GM18867 (cell line): Measurements from ENCODE around the gene KLC1.
"Not testable (repeated sequence)": the region's sequence is repeated elsewhere in the genome, so short reads cannot be mapped to it uniquely, and the experiment has no call there.

Experiments
- ATAC-seq: cut with Tn5 transposase; IDR thresholded peaks from one replicate; pipeline ENCODE4 v1.9.1; 2021; ENCODE audit warnings: mild to moderate bottlenecking, moderate library complexity; ENCODE audit not compliant: unreplicated experiment

Gene KLC1

DNA sequence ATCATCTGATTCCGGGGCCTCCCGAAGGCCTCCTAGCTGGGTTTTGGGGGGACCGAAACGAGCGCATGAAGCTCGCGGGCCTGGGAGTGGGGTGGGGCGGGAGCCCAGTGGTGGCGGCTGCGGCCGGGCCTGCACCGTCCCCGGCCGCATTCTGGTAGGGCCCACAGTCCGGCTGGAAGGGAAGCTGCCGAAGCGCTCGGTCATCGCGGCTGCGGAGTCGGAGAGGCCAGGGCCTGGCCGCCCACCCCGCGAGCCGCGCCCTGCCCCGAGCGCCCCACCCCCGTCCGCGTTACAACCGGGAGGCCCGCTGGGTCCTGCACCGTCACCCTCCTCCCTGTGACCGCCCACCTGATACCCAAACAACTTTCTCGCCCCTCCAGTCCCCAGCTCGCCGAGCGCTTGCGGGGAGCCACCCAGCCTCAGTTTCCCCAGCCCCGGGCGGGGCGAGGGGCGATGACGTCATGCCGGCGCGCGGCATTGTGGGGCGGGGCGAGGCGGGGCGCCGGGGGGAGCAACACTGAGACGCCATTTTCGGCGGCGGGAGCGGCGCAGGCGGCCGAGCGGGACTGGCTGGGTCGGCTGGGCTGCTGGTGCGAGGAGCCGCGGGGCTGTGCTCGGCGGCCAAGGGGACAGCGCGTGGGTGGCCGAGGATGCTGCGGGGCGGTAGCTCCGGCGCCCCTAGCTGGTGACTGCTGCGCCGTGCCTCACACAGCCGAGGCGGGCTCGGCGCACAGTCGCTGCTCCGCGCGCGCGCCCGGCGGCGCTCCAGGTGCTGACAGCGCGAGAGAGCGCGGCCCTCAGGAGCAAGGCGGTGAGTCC, at the start of gene KLC1:
TSS of gene KLC1 (plus strand) at position 528 of the 819 bp plus-strand sequence. CDS start 25,354 bp downstream, outside the sequence.
- peak; percentile 65 for ATAC-seq

DNA sequence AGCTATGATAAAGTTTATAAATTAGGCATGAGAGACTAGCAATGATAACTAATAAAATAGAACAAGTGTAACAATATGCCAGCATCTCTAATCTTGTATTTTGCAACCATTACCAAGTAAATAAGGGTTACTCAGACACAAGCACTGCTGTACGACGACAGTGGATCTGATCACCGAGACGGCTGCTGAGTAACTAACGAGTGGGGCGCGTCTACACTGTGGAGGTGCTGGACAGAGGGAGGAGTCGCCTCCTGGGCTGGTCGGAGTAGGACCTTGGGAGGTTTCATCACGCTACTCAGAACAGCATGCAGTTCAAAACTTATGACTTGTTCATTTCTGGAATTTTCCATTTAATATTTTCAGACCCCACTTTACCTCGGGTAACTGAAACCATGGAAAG, 47.8 kb upstream of the KLC1 start:
- ATAC-seq = no peak

DNA sequence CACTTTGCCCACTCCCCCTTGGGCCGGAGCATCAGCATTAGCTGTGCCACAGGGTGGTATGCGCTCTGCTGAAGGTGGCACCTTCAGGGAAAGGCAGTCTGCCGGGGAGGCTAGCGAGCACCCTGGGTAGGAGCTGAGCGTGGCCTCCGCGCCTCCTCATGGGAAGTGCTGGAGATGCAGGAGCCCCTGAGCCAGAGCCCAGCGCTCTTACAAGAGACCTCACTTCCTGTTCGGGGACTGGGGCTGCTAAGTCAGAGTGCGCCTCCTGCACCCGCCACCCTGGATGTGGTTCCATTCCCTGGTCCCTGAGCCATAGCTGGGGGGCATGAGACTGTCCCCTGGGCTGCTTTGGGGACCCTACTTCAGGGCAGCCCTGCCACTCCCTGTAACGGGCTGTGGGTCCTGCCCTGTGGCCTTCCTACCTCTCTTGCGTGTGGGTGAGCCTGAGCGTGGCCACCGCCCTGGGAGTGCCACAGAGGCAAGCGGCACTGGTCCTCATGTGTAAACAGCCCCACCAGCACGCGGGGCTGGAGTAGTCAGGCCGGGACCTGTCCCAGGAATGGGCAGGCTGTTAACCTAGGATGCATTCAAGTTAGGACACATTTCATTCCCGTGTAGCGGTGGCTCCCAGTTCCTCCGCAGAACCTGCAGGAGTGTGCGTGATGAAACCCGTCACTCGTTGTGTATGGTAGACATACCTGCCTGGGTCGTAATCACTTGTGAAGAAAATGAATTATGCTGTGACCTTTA, 46.9 kb upstream of the KLC1 start:
- ATAC-seq = no peak

DNA sequence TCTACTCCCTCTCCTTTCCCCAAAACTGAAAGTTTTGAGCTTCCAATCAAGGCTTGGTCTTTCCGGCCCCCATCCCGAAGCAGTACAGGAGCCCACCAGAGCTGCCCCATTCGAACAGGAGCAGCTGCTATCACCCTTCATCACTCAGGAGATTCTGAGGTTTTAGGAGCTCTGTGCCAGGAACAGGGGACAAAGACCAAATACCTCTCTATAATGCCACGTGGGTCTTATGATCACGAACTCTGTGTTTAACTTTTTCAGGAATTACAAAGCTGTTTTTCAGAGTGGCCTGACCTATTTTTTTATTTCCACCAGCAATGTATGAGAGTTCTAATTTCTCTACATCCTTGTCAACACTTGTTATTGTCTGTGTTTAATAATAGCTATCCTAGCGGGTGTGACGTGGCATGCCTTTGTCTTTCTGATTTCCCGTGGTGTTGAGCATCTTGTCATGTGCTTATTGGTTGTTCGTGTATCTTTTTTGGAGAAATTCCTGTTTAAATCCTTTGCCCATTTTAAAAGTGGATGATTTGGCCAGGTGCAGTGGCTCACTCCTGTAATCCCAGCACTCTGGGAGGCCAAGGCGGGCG, 44.6 kb upstream of the KLC1 start:
- ATAC-seq = no peak

DNA sequence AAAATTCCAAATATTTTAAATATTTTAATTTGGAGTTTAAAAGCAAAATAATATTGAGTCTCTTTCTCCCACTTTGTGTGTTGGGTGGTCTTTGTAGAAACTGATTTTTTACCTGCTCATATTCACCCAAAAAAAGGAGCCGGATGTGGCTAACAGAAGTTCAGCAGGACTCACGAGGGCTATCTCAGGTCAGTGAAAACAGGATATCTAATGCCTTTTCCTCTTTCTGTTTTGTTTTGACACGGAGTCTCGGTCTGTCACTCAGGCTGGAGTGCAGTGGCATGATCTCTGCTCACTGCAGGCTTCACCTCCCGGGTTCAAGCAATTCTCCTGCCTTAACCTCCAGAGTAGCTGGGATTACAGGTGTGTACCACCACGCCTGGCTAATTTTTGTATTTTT, 35.4 kb upstream of the KLC1 start:
- ATAC-seq = peak; percentile 88

DNA sequence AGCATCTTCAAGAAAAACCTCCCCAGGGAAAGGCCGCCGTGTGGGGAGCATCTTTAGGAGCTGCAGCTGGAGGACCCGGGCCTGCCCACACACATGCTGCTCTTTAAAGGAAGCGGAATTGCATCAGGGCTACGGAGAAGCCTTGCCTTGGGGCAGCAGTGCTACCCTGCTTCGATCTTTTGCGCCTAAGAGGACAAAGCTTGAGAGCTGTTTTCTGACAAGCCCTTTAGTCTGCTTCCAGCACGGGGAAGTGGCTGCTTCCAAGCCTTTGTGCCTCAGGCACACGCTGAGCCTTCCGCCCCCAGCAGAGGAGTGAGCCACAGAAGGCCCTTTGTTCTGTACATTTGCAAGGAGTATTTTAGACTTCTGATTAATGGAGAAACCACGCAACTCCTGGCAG, 34.7 kb upstream of the KLC1 start:
- ATAC-seq = no peak

DNA sequence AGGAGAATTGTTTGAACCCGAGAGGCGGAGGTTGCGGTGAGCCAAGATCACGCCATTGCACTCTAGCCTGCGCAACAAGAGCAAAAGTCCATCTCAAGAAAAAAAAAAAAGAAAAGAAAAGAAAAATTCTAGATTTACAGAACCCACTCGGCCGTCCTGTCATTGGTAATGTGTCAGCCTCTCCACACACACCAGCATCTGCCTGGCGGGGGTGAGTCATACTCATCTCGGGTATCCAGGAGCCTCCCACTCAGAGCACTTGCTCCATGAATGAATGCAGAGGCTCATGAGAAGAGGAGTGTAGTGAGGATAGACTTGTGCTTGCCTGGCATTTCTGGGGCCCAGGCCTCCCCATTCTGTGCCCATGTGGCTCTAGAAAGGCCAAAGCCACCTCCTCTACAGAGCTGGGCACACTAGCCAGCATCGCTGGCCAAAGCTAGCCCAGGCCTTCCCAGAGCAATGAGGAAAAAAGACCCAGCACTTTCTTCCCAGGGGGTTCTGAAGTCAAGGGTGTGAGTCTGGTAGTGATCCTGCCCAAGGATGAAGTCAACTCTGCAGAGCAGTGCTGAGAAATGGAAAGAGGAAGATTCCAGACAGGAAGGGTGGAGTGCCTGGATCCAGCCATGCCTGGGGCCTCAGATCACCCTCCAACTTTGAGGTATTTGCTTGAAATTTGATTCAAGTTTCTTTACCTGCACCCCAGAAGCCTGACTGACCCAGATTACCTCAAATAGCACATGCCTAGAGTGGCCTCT, 31.2 kb upstream of the KLC1 start:
- no peak for ATAC-seq

DNA sequence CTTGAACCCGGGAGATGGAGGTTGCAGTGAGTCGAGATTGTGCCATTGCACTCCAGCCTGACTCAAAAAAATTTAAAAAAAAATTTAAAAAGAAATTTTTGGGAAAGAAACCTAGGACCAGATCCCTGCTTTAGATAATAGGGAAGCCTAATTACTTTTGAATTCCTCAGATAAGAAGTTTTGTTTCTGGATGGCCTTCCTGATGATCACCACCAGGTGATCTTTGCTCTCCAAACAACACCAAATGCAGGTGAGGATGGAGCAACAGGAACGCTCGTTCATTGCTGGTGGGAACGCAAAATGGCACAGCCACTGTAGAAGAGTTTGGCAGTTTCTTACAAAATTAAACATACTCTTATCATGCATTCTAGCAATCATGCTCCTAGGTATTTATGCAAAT, 28.5 kb upstream of the KLC1 start:
- no peak for ATAC-seq

DNA sequence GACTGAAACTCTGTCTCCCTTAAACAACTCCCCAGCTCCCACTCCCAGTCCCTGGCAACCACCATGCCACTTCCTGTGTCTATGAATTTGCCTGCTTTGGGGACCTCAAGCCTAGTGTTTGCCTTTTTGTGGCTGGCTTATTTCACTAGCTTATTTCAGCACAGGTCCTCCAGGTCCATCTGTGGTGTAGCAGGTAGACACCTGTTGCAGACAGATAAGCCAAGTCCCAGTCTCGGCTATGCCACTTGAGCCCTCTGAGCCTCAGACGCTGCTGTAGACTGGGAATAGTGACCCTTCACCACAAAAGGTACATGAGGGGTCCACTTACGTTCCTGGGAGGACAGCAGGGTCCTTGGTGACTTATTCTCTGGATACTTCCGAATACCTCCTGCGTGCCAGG, 24.4 kb upstream of the KLC1 start:
- no peak for ATAC-seq

DNA sequence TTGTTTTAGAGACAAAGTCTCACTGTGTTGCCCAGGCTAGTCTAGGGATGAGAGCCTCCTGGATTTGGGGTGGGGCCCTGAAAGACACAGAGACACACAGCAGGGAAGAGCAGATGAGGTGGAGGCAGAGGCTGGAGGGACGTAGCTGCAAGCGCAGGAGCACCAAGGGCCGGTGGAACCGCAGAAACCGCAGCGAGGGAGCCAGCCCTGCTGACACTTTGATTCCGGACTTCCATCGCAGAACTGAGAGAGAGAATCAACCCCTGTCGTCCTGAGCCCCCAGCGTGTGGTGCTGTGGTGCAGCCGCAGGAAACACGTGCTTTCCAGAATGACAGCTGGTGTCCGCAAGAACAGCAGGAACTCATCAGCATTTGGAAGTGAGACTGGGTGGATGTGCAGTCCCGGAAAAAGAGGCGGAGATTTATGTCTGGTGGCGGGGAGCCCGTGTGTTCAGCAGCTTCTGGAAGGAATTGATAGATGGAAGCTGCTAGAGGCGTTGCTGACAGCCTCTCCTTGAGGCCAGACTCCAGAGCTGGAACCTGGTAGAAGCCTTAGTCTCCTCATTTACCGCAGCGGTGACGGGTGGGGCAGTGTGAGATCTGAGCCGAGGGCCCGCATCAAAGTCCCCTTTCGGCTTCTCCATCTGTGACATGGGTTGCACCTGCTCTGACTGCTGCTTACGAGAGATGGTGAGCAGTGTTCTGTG, 21.9 kb upstream of the KLC1 start:
- ATAC-seq = peak; percentile 61

DNA sequence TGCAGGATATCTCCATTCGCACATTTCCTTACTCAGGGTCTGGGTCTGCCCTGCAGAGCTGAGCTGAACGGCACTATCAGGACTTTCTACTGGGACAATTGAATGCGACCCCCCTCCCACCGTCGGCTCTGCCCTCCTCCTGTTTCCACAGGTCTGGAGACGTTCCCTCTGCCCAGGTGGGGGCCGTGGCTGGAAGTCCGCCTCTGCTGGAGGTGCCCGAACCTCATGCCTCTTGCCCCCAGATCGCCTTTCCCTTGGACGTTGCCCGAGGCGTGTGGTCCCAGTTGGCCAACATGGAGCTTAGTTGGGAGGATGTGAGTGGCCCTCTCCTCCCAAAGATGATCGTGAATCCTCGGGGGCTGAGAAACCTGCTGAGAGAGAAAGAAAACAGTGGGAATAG, 21.2 kb upstream of the KLC1 start:
- no peak for ATAC-seq

DNA sequence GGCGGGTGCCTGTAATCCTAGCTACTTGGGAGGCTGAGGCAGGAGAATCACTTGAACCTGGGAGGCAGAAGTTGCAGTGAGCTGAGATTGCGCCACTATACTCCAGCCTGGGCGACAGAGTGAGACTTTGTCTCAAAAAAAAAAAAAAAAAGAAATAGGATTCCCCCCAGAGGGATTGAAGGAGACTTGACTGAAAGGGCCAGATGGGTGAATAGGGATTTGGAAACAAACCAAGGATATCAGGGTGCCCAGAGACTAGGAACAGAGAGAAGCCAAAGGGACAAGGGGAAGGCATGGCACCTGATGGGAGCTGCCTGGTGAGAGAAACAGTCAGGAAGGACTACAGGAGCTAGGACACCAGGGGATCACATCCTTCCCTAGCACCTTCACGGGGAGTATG, 19.9 kb upstream of the KLC1 start:
- not testable (repeated sequence) for ATAC-seq

DNA sequence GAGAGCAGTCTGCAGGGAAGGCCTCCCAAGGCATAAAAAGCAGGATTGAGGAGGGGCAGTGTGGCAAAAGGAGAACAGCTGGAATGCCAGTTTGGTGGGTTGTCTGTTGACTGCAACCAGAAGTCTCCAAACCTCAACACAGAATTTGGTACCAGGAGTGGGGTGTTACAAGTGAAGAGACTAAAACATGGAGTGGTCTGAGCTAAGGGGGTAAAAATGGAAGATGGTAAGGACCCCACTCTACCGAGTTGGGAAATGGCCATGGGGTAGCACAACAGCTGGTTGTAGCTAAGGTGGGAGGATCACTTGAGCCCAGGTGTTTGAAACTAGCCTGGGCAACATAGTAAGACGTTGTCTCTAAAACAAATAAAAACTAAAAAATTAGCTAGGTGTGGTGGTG, 17.8 kb upstream of the KLC1 start:
- no peak for ATAC-seq

DNA sequence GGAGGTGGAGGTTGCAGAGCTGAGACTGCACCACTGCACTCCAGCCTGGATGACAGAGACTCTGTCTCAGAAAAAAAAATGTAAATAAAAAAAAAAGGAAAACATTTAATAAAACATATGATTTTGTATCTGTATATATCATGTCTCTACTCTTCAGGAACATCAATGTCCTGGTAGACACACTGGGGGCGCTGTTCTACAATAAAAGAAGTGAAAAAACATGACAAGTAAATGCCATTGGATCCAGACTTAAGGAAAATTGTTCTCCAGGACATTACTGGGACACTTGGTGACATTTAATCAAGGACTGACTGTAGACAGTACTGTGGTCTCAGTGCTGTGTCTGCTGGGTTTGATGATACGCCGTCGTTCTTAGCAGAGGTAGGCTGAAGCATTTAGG, 15.5 kb upstream of the KLC1 start:
- ATAC-seq = no peak

DNA sequence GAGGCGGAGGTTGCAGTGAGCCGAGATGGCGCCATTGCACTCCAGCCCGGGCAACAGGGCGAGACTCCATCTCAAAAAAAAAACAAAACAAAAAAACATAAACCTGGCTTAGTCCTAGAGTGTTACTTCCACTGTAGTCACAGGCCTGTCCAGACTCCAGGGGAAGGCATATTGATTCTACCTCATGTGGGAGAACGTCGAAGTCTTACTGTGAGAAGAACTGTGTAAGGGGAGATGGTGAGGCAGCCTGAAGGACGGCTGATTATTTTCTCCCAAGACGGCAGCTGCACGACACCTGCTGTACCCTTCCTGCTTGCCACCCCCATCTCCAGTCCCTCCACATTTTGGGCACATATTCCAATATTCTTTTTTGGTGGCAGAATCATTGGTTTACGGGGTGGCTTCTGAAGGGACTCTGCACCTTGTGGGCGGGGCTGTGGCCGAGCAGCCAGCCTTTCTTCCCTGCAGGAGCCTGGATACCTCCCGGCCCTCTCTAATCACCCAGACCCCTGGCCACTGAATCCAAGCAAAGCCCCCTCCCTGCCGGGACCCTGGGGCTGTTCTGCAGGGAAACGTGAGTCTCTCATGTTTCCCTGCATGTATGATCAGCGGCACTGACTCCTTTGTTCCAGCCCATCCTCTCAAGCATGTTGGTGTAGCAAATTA, 12.2 kb upstream of the KLC1 start:
- ATAC-seq = no peak

DNA sequence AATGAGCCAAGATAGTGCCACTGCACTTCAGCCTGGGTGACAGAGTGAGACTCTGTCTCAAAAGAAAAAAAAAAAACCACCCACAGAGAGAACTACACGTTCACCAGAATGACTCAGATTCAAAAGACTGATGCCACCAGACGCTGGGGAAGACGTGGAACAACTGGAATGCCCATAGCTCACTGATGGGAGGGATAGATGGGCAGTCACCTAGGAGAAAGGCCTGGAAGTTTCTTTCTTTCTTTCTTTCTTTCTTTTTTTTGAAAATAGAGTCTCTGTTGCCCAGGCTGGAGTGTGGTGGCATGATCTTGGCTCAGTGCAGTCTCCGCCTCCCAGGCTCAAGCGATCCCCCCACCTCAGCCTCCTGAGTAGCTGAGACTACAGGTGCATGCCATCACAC, 10.0 kb upstream of the KLC1 start:
- no peak for ATAC-seq

DNA sequence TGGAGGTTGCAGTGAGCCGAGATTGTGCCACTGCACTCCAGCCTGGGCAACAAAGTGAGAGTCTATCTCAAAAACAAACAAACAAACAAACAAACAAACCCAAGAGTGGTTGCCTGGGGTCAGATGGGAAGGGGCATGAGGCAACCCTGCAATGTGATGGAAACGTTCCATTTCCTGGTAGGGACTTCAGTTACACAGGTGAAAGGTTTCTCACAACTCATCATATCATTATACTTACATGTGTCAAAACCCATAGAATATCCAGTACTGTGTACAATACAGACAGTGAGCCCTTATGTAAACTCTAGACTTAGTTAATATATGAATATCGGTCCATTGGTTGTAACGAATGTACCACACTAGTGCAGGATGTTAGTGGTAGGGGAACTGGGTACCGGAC, 7.2 kb upstream of the KLC1 start:
- no peak for ATAC-seq

DNA sequence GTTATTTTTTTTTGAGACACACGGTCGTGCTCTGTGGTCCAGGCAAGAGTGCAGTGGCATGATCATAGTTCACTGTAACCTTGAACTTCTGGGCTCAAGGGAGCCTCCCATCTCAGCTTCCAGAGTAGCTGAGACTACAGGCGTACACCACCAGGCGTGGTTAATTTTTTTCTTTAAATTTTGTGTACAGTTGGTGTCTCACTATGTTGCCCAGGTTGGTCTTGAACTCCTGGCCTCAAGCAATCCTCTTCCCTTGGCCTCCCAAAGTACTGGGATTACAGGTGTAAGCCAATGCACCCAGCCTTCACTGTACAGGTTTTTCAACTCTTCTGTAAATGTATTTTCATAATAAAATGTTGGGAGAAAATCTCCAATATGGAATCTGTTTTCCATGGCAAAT, 5.7 kb upstream of the KLC1 start:
- ATAC-seq = no peak

DNA sequence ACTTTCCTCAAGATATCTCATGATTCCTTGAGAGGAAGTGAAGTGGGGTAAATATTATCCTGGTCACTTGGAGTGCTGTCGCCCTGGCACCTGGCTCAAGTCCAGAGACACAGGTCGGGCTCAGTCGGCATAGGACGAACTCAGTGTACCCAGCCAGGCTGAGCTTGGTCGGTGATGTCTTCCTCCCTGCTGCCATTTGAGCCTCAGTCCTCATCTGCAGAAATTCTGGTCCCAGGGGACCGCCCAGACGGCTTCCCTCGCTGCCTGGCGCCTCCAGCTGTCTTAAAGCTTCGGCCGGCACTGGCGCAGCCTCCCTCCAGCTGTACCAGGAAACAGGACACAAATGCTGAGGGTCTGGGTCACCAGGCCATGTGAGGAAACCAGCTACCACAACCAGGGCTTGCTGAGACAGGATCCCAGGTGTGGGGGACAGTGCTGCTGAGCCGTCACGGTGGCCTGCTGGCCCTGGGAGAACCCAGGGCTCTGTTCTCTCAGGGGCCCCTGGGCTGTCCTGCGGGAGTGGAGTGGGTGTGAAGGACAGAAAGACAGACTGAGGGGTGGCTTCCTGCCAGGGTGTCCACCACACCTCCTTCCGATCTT, 5.0 kb upstream of the KLC1 start:
- ATAC-seq = no peak

DNA sequence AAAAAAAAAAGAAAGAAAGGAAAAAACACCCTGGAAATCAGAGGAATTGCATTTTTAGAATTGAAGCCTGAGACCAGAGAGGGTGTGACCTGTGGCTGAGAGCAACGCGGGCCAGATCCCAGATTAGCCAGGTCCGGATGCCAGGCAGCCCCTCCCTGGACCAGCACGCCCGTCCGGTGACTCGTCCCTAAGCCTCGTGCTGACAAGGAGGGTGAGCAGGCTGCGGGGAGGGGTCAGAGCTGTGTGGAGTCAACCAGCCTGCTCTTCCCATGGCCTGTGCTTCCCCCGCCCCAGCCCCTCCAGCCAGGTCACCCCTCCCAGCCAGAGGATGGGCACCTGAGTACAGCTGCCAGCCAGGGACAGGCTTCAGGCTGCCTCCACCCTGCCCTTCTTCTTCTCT, 4.2 kb upstream of the KLC1 start:
- no peak for ATAC-seq
